ENCODE results near the gene KIF19.

DNA sequence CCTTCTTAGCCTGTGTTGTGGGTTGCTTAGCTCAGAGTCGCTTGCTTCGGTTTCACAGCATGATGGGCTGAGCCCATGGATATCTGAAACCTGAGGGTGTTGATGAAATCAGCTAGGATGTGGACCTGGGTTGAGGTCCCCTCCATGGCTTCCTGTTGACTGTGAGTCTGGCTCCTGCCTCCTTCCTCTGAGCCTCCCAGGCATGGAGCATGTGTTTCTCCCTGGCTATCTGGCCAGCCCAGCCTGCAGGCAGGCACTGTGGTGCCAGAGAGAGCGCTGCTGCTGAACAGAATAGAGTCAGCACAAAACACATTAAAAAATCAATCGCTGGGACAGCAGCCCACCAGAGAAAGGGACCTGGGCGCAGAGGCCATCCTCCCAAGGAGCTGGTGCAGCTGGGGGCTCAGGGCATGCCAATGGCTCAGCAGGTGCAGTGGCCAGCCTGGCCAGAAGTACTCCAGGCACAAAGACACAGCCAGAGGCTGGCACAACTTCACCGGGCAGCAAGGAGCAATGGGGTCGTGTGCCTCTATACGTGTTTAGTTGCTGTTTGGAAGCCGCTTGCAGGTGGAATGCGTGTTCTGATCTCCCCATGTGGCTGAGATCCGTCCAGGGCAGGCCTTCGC is 77.6 kb downstream of the KIF19 start:
- TF ChIP-seq EZH2phosphoT487 (conservative IDR thresholded peaks at IDR 0.05; ENCODE audit: low read length): no peak
- no peak for TF ChIP-seq CTCF (IDR thresholded peaks at IDR 0.05; ENCODE audit: insufficient read depth, low read length, poor library complexity, severe bottlenecking)
